ENCODE measurements around the gene GAPDHS.

The GAPDHS gene

DNA sequence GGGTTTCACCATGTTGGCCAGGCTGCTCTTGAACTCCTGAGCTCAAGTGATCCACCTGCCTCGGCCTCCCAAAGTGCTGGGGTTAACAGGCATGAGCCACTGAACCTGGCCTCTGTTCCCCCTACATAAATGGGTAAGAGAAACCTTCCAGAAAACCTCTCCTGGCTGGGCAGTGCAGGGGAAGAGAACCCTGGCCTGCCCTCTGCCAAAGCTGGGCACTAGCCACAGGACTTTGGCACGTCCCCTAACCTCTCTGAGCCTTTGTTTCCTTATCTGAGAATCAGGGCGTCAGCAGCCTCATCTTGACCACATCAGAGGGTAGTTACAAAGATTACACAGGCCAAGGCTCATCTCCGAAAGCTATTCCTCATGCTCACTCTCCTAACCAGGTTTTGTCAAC, 7.4 kb upstream of the GAPDHS start:
- no peak overlapping the region for H3K4me3 ChIP-seq (ENCODE audit: low read depth, low read length)
- TF ChIP-seq, protein P1, sequence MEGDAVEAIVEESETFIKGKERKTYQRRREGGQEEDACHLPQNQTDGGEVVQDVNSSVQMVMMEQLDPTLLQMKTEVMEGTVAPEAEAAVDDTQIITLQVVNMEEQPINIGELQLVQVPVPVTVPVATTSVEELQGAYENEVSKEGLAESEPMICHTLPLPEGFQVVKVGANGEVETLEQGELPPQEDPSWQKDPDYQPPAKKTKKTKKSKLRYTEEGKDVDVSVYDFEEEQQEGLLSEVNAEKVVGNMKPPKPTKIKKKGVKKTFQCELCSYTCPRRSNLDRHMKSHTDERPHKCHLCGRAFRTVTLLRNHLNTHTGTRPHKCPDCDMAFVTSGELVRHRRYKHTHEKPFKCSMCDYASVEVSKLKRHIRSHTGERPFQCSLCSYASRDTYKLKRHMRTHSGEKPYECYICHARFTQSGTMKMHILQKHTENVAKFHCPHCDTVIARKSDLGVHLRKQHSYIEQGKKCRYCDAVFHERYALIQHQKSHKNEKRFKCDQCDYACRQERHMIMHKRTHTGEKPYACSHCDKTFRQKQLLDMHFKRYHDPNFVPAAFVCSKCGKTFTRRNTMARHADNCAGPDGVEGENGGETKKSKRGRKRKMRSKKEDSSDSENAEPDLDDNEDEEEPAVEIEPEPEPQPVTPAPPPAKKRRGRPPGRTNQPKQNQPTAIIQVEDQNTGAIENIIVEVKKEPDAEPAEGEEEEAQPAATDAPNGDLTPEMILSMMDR (IDR thresholded peaks at IDR 0.05; ENCODE audit: borderline replicate concordance, insufficient read depth, low read depth, low read length): no peak

DNA sequence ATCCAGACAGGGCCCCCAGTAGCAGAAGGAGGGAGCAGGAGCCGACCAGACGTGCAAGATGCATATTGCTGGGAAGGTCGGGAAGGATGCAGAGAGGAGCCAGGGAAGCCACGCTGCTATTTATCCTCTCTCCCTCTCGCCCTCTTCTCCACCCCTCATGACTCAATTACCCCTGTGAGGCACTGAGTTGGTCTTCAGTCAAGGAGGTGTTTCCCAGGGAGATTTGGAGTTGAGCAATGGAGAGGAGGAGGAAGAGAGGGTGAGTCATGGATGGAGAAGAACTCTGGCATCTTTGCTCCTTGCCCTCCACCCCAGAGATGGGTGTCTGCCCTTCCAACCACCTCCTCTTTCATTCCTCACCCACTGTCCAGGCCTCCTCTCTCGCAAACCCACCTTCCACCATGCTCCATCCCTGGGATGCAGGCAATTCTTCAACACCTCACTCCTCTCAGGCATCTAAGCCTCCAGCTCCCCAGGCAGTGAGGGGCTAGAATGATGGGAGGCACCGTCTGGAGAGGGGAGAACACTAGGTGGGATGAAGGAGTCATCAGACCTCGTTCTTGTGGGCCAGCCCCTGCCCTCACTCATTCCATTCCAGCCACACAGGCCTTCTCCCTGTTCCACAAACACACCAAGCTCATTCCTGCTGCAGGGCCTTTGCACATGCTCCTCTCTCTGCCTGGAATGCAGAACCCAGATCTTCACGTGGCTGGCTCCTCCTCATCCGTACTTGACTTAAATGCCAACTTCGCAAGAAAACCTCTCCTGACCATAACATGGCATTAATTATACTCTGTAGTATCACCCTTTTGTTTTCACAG, 4.8 kb upstream of the GAPDHS start, which contains the start of gene SBSN:
SBSN (minus strand) TSS at position 94 of the 821 bp plus-strand sequence; CDS start at position 64, 30 bp downstream.
- TF ChIP-seq, protein P1 (IDR thresholded peaks at IDR 0.05; ENCODE audit: borderline replicate concordance, insufficient read depth, low read depth, low read length): no peak
- no peak within 1 kb of the TSS for H3K4me3 ChIP-seq (ENCODE audit: low read depth, low read length)

DNA sequence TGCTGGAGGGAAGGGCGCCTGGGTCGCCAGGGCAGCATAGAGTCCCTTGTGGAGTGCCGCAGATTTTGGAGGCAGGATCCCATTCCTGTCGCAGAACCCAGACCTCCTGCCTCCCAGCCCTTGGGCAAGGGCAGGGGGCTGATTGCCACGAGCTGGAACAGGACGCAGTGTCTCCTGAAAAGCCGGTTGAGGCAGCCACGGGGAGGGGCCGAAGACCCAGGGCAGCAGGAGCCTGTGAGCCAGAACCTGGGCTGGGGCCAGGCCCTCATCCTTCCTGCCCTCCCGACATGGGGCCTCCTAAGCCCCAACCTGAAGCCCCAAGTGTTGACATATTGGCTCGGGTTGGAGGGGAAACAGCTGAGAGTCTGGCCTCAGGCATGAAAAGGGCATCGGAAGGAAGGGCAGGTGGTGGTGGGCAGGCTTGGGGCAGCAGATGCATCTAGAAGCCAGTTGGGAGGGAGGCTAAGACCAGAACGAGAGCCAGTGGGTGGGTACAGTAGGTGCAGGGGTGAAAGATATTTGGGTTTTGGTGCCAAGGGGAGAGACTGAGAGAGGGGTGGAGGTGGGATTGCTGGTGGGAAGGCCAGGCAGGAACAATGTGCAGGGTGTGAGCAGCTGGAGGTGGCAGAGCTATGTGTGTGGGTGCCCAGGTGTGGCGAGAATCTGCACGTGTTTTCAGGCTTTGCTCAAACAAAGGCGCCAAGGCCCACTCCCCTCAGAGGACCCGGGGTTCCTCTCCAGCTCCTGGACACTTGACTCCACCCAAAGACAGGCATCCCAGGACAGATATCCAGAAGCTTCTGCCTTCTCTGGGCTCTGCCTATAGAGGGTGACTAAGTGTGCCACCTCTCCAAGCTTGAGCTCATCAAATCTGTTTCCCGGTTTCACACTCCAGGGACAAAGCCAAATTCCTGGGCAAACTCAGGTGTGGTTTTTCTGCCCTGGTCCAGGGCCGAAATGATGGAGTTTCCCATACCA, 3.7 kb upstream of the GAPDHS start:
- H3K4me3 ChIP-seq (ENCODE audit: low read depth, low read length): no peak overlapping the region
- TF ChIP-seq, protein P1 (IDR thresholded peaks at IDR 0.05; ENCODE audit: borderline replicate concordance, insufficient read depth, low read depth, low read length): no peak

DNA sequence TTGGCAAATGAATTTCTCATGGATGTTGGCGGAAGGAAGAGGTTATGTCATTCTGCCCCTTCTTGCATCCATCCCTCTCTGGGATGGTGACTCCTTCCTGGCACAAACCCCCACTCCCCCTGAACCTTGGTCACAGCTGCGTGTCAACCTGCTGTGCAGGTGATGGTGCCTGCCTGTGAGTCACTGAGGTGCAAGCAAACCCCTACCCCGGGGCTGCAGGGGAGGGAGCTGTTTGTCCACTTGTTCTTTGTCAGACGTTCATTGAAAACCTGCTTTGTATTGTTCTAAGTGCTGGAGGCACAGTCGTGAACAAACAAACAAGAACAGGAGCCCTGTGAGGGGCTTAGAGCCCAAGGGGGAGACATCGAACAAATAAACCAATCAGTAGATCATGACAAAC, 2.0 kb upstream of the GAPDHS start:
- H3K4me3 ChIP-seq (ENCODE audit: low read depth, low read length): no peak overlapping the region
- TF ChIP-seq, protein P1 (IDR thresholded peaks at IDR 0.05; ENCODE audit: borderline replicate concordance, insufficient read depth, low read depth, low read length): no peak

DNA sequence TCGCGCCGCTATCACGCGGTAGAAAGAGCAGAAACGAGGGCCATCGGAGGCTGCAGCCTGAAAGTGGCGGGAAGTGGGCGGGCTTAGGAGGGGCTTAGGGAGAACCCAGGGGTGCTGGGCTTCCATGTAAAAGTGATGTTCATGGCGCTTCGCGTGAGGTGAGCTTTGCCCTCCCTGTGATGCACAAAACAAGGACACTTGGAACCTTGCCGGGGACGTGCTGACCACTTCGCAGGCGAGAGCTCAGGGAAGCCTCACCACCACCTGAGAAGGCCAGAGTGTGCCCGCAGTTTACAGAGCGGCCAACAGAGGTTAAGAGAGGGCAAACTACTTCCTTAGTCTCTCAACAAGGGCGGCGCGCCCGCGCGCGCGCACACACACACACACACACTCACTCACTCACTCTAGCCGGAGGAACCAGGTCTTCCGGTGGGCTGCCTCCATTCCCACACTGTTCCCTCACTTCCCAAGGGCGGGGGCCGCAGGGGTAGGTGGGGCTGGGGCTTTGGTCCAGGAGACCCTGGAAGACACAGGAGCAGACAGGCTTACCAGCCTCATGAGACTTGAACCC, 651 bp downstream of the GAPDHS start:
- no peak overlapping the region for H3K4me3 ChIP-seq (ENCODE audit: low read depth, low read length)
- TF ChIP-seq, protein P1 (IDR thresholded peaks at IDR 0.05; ENCODE audit: borderline replicate concordance, insufficient read depth, low read depth, low read length): no peak

DNA sequence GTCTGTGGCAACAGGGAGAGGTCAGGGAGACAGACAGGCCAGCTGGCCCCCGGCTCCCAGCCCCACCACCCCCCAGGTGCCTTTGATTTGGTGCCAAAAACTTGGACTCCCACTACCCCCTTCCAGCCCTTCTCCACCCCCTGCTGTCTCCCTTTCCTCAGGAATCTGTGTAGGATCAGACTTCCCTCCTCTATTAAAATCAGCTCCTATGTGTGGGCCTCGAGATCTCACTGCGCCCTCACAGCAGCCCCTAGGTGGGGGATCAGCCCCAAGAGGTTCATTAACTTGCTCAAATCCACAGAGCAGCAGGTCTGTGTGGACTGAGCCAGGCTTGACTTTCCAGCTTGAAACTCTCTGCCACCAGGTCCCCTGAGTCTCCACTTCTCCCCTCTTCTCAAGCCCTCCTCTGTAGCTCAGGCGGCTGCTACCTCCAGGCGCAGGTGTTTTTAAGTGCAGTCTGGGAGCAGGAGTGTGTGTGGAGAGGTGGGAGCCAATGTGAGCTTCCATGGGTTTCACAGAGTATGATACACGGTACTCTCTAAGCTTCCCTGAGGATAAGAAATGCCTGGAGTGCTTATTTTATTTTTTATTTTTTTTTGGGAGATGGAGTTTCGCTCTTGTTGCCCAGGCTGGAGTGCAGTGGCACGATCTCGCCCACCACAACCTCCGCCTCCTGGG, 1.7 kb downstream of the GAPDHS start:
- TF ChIP-seq, protein P1 (IDR thresholded peaks at IDR 0.05; ENCODE audit: borderline replicate concordance, insufficient read depth, low read depth, low read length): no peak
- H3K4me3 ChIP-seq (ENCODE audit: low read depth, low read length): no peak overlapping the region

Measured in GM12875 (cell line).